ENCODE data around the gene ABCB1.

ABCB1 gene

DNA sequence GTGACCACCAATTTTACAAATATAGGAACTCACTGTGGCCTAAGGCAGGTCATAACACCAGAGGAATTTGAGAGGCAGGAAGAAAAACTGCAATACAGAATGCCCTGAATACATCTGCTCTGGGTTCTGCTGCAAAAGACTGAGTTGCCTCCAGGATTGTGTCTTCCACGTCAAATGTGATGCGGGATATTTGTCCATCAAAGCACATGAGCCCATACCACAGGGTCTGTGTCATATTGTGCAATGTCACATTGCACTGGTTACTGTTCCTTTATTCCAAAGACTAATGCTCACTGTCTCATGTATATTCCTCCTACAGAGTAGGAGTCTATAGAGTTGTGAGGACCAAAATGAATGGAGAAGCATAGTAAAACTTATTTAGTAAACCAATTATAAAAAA is 66.6 kb downstream of the ABCB1 start:
- H3K9me2 ChIP-seq (replicated peaks; ENCODE audit: insufficient read depth, low read length): no peaks in the 10 kb centered on the region
- H2AFZ ChIP-seq (ENCODE audit: low read length): no peak overlapping the region
- H3F3A ChIP-seq (ENCODE audit: insufficient read depth, low read length): no peaks in the 10 kb centered on the region
- no peak for DNase-seq
- no peaks in the 10 kb centered on the region for H3K36me3 ChIP-seq (replicated peaks; ENCODE audit: insufficient read depth, low read length)
- H3K27ac ChIP-seq (ENCODE audit: low read length): no peak overlapping the region
- no peaks in the 10 kb centered on the region for H3K27me3 ChIP-seq (replicated peaks; ENCODE audit: insufficient read depth, low read length)
- no peak overlapping the region for H3K4me3 ChIP-seq (ENCODE audit: low read length)
- H3K79me2 ChIP-seq (ENCODE audit: low read length): no peaks in the 10 kb centered on the region
- no peak overlapping the region for H3K9ac ChIP-seq (ENCODE audit: low read length)
- TF ChIP-seq, protein P1, sequence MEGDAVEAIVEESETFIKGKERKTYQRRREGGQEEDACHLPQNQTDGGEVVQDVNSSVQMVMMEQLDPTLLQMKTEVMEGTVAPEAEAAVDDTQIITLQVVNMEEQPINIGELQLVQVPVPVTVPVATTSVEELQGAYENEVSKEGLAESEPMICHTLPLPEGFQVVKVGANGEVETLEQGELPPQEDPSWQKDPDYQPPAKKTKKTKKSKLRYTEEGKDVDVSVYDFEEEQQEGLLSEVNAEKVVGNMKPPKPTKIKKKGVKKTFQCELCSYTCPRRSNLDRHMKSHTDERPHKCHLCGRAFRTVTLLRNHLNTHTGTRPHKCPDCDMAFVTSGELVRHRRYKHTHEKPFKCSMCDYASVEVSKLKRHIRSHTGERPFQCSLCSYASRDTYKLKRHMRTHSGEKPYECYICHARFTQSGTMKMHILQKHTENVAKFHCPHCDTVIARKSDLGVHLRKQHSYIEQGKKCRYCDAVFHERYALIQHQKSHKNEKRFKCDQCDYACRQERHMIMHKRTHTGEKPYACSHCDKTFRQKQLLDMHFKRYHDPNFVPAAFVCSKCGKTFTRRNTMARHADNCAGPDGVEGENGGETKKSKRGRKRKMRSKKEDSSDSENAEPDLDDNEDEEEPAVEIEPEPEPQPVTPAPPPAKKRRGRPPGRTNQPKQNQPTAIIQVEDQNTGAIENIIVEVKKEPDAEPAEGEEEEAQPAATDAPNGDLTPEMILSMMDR (IDR thresholded peaks at IDR 0.05; ENCODE audit: low read length): no peak
- TF ChIP-seq EZH2 (optimal IDR thresholded peaks at IDR 0.05; ENCODE audit: low read depth, low read length) (no peak), EZH2phosphoT487 (IDR thresholded peaks at IDR 0.05; ENCODE audit: low read length) (no peak)
- no peak overlapping the region for H3K4me2 ChIP-seq (ENCODE audit: low read depth, low read length)
- no peaks in the 10 kb centered on the region for H3K9me3 ChIP-seq (replicated peaks; ENCODE audit: insufficient read depth, low read length)
- no peaks in the 10 kb centered on the region for H4K20me1 ChIP-seq (ENCODE audit: insufficient read depth, low read length)
- H3K4me1 ChIP-seq (ENCODE audit: low read length): no peaks in the 10 kb centered on the region

DNA sequence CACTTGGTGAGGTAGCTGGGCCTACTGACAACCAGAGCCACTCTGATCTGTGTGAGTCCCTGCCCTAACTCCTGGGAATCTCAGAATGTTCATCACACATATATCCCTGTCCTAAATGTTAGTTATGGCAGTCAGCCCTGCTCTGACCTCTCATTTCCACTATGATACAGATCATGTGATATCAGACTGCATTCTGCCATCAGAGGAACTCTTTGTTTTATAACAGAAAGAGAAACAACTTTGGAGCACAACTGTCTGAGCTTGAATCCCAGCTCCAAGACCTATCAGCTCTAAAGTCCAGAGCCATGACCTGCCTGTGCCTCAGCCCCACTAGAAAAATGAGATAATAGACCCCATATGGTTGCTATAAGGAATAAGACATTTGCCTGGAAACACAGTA is 70.6 kb downstream of the ABCB1 start:
- Histone ChIP-seq H3K4me3 (ENCODE audit: low read length) (no peak overlapping the region), H3K27me3 (replicated peaks; ENCODE audit: insufficient read depth, low read length) (no peaks in the 10 kb centered on the region), H3K9ac (ENCODE audit: low read length) (no peak overlapping the region), H3F3A (ENCODE audit: insufficient read depth, low read length) (no peaks in the 10 kb centered on the region), H3K4me1 (ENCODE audit: low read length) (no peaks in the 10 kb centered on the region), H3K9me2 (replicated peaks; ENCODE audit: insufficient read depth, low read length) (no peaks in the 10 kb centered on the region), H3K4me2 (ENCODE audit: low read depth, low read length) (no peak overlapping the region), H2AFZ (ENCODE audit: low read length) (no peak overlapping the region), H3K9me3 (replicated peaks; ENCODE audit: insufficient read depth, low read length) (no peaks in the 10 kb centered on the region), H3K79me2 (ENCODE audit: low read length) (no peaks in the 10 kb centered on the region), H4K20me1 (ENCODE audit: insufficient read depth, low read length) (no peaks in the 10 kb centered on the region), H3K36me3 (replicated peaks; ENCODE audit: insufficient read depth, low read length) (no peaks in the 10 kb centered on the region), H3K27ac (ENCODE audit: low read length) (no peak overlapping the region)
- no peak for TF ChIP-seq EZH2 (optimal IDR thresholded peaks at IDR 0.05; ENCODE audit: low read depth, low read length)
- TF ChIP-seq, protein P1 (IDR thresholded peaks at IDR 0.05; ENCODE audit: low read length): no peak
- TF ChIP-seq EZH2phosphoT487 (IDR thresholded peaks at IDR 0.05; ENCODE audit: low read length): no peak
- DNase-seq: no peak

DNA sequence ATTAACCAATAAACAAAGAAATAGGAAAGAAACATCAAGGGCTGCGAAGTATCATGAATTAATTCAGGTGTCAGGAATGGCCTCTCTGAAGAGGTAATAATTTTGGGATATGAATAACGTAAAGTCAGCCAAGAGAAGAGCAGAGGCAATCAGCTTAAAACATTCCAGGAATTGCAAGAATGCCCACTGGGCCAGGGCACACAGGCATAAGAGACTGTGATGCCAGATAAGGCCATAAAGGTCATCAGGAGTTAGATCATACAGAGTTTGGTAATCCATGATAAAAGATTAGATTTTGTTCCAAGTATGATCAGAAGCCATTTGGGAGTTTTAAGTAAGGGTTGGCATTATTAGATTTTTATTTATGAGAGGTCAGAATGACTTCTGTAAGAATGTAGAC is 72.0 kb downstream of the ABCB1 start:
- TF ChIP-seq EZH2phosphoT487 (IDR thresholded peaks at IDR 0.05; ENCODE audit: low read length) (no peak), EZH2 (optimal IDR thresholded peaks at IDR 0.05; ENCODE audit: low read depth, low read length) (no peak)
- TF ChIP-seq, protein P1 (IDR thresholded peaks at IDR 0.05; ENCODE audit: low read length): no peak
- no peaks in the 10 kb centered on the region for H3K27me3 ChIP-seq (replicated peaks; ENCODE audit: insufficient read depth, low read length)
- H4K20me1 ChIP-seq (ENCODE audit: insufficient read depth, low read length): no peaks in the 10 kb centered on the region

More for the DNA sequence above, 72.0 kb downstream of the ABCB1 start:
- no peak overlapping the region for H3K4me3 ChIP-seq (ENCODE audit: low read length)
- DNase-seq: no peak
- H3K9me3 ChIP-seq (replicated peaks; ENCODE audit: insufficient read depth, low read length): no peaks in the 10 kb centered on the region
- no peaks in the 10 kb centered on the region for H3F3A ChIP-seq (ENCODE audit: insufficient read depth, low read length)
- no peaks in the 10 kb centered on the region for H3K79me2 ChIP-seq (ENCODE audit: low read length)
- no peak overlapping the region for H2AFZ ChIP-seq (ENCODE audit: low read length)
- no peak overlapping the region for H3K4me2 ChIP-seq (ENCODE audit: low read depth, low read length)
- H3K36me3 ChIP-seq (replicated peaks; ENCODE audit: insufficient read depth, low read length): no peaks in the 10 kb centered on the region
- H3K4me1 ChIP-seq (ENCODE audit: low read length): no peaks in the 10 kb centered on the region
- H3K27ac ChIP-seq (ENCODE audit: low read length): no peak overlapping the region
- no peaks in the 10 kb centered on the region for H3K9me2 ChIP-seq (replicated peaks; ENCODE audit: insufficient read depth, low read length)
- no peak overlapping the region for H3K9ac ChIP-seq (ENCODE audit: low read length)

All from MM.1S (cell line).